Ishikawa (cell line): ENCODE data around the gene RXFP2.

ENCODE experiments used
- CEBPB ChIP-seq: IDR thresholded peaks from 2 replicates; pipeline ENCODE4 v1.6.1; 2012
- EGR1 ChIP-seq: IDR thresholded peaks from 2 replicates; pipeline ENCODE4 v1.6.1; 2012
- EP300 ChIP-seq: IDR thresholded peaks from 2 replicates; pipeline ENCODE4 v1.6.1; 2012; ENCODE audit warnings: borderline replicate concordance
- FOXM1 ChIP-seq: IDR thresholded peaks from 2 replicates; pipeline ENCODE4 v1.6.1; 2012; ENCODE audit warnings: low read depth, borderline replicate concordance
- NFIC ChIP-seq: IDR thresholded peaks from 2 replicates; pipeline ENCODE4 v1.6.1; 2012
- RAD21 ChIP-seq: IDR thresholded peaks from 2 replicates; pipeline ENCODE4 v1.6.1; 2012; ENCODE audit warnings: low read depth
- REST ChIP-seq: IDR thresholded peaks from 2 replicates; pipeline ENCODE4 v1.6.1; 2012; ENCODE audit warnings: low read depth, mild to moderate bottlenecking
- TAF1 ChIP-seq: IDR thresholded peaks from 2 replicates; pipeline ENCODE4 v1.6.1; 2012; ENCODE audit warnings: low read depth, mild to moderate bottlenecking
- TEAD4 ChIP-seq: IDR thresholded peaks from 2 replicates; pipeline ENCODE4 v1.6.1; 2012
- YY1 ChIP-seq: IDR thresholded peaks from 2 replicates; pipeline ENCODE4 v1.6.1; 2012; ENCODE audit warnings: low read depth

DNA sequence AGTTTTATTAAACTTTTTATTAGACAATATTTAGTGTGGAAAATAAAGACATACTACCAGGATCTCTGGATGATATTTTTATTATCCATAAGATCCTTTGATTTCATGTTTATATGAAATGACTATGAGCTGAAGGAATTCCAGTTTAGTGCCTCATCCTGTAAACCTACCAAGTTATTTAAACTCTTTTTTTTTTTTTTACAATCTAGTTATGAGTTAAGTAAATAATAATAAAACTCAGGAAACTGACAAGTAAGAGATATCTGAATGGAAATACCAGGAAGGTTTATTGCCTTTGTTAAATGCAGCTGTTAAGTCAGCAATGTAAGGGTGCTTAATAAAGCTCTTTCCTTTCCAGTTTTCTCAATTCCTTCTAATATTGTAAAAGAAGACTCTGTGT lies 53.9 kb downstream of the RXFP2 start:
- TF ChIP-seq YY1 (no peak), FOXM1 (no peak), CEBPB (no peak), TAF1 (no peak), EP300 (no peak), REST (no peak), NFIC (no peak), TEAD4 (no peak), RAD21 (no peak), EGR1 (no peak)
